Measurements from ENCODE around the gene TRIO.

TRIO gene

DNA sequence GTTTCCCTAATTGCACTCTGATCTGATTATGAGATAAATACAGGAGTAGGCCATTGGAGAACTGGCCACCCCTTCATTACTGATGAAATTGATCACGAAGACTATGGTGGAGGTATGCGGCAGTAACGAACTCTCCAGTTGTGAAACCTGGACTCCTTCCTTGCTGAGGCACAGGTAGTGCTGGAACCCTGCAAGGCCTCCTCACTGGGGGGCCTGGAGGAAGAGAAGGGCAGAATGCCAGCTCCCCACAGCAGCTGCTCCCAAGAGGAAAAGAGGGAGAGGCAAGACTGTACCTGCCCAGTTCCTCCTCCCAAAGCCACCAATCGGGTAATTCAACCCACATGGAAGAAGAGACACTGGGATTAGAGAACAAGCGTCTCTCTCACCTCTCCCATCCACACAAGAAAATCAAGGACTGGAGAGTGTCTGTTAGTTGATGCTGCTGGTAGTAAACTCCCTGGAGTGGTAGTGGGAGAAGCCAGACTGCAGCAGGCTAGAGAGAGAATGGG lies 19.1 kb upstream of the TRIO start:
- no peak for DNase-seq

DNA sequence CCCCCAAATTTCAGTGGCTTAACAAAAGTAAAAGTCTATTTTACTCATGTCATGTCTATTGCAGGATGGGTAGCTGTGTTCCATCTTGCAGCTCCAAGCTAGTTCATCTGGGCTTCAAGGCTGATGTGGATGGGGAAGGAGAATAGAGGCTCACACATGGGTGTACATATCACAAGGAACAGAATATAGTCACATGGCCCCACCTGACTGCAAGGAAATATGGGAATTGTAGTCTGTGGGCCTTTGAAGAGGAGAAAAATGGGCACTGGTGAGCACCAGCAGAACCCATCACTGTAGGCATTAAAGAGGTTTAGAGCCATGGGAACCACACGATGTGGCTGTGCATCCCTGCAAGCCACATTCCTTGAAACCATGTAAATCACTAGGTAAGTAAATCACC lies 17.9 kb upstream of the TRIO start:
- DNase-seq, result no peak

DNA sequence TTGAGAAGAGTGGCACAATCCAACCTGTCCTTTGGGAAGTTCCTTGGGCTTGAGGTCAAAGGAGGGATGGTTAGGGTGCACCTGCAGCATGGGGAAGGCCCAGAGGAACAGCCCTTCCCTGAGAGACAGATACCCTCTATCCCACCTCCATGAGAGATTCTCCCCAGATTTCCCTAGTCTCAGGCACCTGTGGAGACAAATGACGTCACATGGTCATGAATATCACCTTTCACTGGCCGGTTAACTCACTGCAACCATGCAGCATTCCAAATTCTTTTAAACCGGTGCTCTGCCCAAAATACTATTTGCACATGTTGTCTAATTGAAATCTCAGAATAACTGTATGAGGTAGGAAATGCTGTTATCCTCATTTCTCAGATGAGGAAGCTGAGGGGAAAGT lies 15.6 kb upstream of the TRIO start:
- no peak for DNase-seq

DNA sequence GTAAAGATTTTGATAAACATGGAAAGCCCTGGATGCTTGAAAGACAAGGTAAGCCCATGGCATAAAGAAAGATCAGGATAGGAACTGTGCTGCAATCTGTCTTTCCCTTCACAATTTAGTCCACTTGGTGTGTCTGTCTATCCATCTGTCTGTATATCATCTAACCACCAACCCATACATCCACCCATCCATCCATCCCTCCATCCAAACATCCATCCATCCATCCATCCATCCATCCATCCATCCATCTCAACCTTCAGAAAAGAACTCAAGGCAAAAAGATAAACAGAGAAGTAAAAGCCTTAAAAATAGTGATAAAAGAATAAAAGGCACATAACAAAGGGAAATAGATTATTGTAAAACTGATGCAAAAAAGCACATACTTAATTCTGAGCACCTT lies 15.1 kb upstream of the TRIO start:
- no peak for DNase-seq

DNA sequence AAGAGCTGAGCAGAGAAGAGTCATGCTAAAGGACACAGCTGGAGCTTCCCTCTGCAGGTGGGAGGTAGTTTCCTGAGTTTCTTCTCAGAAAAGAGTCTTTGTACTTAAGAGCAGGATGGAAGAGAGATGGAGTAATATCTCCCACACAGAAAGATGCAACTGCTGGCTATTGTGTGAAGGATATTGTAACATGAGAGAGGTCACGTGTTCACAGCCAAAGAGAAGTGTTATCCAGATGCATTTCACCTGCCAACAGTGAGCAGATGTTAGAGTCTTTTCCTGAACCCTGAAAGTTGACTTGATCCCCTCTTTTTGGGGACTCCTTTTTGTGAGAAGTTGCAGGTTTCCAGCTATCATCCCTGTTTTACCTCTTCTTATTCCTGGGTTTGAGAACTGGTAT lies 14.0 kb upstream of the TRIO start:
- DNase-seq, result no peak

DNA sequence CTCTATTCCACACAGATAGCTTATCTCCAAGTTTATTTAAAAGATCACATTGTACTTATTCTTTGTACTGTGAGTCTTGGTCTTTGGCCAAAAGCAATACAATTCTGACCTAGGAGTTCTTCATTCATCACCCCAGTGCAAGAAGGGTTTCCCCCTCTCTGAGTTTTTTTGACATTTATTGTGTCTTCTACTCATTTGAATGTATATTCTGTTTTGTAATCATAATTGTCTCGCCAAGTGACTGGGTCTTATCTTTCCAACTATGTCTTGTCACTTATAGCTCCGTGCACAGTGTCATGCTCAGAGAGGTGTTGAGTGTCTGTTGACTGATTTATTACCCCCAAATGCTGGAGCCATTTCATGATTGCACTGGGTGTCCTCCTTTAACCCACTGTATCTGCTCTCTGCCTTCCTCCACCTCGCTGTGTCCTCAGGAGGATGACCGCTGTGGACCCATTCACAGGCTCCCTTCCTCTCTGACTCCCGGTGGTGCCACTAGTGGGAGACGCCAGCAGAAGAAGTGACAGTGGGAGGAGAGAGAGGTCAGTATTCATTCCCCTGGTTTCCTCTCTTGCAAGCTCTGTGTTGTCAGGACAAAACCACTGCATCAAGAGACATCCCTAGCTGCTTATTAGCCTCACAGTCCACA lies 11.2 kb upstream of the TRIO start:
- no peak for DNase-seq

DNA sequence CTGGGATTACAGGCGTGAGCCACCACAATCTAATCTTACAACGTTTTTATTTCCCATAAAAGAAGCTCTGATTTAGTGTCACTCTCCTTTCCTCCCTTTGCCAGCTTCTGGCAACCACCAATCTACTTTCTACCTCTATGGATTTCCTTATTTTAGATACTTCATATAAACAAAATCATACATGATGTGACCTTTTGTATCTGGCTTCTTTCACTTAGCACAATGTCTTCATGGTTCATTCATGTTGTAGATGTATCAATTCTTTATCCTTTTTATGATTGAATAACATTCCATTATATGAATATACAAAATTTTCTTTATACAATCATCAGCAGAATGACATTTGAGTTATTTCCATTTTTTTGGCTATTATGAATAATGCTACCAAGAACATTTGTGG lies 9.7 kb upstream of the TRIO start:
- DNase-seq, result no peak

DNA sequence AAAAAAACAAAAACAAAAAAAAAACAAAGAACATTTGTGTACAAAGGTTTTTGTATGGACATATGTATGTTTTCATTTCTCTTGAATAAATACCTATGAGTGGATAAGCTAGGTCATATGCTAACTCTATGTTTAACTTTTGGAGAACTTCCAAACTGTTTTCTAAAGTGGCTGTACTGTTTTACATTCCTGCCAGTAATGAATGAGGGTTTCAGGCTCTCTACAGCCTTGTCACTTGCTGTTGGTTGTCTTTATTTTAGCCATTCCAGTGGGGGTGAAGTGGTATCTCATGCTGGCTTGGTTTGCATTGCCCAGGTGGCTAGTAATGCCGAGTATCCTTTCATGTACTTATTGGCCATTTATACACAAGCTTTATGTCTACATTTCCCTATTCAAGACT lies 9.1 kb upstream of the TRIO start:
- no peak for DNase-seq

DNA sequence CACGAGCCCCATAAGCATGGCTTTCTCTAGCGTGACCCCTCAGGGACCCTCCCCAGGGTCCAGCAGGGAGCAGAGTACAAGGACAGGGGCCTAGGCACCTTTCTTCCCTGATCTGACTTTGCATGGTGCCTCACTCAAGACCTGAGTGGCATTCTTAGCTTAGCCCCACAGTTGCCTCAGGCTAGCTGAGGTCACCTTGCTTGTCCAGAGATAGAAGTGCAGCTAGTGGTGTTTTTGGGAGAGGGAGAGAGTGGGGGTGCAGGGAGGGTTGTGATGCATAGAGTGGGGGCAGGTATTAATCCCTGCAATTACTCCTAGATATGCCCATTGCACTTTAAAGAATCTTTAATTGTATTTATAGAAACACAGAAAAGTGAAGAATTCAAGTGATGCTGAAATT lies 8.4 kb upstream of the TRIO start:
- no peak for DNase-seq

DNA sequence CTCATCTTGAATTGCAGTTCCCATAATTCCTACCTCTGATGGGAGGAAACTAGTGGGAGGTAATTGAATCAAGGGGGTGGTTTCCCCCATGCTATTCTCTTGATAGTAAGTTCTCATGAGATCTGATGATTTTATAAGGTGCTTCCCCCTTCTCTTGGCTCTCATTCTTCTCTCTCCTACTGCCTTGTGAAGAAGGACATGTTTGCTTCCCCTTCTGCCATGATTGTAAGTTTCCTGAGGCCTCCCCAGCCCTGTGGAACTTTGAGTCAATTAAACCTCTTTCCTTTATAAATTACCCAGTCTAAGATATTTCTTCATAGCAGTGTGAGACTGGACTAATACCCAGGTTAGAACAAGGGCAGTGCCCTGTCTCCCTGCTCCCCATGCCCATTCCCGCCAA lies 7.5 kb upstream of the TRIO start:
- DNase-seq, result no peak

DNA sequence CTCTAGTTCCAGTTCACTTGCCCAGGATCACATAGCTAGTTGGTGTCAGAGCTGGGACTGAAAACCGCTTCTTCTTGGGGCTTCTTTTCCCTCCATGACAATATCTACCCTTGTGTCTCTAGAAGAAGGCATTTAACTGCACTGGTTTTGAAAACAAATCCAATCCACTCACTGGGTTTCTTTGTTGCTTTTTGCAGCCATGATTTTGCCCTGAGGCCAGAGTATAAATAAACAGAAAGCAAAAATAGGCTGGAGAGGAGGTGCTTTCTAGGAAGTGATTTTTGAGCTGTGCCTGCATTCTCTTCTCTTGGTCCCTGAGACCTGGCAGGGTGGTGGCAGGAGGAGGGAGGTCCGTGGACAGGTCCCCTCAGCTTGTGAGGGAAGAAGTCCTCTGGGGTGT lies 6.9 kb upstream of the TRIO start:
- DNase-seq, result no peak

DNA sequence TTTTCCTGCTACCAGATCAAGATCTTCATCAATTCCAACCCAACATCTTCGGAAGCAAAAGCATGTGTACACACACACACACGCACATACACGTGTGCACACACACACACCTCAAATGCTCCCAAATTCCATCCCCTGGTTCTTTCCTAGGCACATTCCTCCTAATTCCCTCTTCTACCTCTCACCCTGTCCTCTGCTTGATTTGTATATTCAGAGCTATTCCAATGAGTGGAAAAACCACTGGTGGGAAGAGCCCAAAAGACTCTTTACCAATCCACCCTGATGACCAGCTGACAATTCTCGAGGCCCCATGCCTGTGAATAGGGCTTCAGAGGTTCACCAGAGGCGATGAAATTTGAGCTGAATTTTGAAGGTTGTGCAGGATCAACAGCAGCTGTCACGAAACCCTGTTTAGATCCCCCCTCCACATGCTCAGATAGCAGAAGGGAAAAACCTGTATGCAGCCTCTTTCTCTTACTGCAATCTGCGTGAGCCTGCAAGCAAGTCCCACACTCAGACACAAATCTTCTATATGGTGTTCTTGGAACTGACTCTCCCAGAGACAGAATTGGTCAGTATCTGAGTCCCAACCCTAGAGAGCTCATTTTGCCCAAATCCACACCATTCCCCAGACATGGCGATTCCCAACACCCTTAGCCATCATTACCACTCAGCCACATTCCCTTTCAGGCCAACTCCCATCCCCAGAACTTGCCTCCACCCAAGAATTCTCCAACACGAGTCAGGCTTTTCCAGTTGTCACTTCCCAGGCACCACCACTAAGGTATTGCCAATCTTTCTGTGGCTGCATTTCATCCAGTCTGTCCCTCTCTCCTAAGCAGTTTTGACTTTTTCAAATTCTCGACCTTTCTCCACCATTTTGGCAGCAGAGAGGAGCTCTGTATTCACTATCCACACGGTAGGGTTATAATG lies 4.3 kb upstream of the TRIO start:
- DNase-seq, result peak; percentile 92

DNA sequence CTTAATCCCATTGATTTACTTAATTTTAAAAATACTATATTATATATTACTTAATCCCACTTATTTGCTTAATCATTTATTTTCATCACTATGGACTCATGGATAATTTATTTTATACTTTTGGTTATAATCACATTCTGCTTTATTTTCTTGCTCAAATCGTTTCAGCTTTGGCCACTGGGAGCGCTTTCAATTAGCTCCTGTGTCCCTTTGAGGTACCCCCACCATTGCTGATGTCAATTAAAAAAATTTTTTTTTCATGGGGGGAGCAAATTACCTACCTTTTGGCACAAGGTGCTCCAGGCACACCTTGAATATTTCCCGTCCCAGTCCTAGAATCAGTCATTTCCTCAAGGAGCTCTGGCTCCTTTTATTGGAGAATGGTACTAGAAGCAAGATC lies 1.4 kb upstream of the TRIO start:
- no peak for DNase-seq

DNA sequence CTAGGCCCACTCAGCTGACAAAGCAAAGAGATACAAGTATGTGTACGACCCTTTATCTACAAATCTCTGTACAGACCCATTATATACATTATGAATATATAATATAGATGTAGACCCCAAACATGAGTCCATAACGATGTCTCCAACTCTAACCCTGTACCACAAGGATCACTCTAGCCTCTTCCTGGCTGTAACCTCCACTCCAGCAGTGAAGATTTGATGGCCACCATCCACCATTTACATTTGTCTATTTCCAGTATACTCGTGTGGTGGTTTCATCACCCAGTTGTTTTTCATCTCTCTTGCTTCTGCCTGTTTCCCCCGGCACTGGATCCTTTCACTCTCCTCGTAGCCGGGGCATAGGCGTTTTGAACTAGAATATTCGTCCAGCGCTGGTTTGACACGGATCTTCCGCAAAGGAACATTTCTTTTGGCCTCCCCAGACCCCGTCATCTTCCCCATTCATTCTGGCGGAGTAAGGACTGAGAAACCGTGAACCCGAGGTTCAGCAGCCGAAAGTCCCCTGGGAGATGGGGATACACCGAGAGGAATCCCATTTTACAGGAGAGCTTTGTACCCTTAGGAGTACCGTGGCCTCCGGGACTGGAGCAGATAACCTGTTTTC lies 828 bp upstream of the TRIO start:
- no peak for DNase-seq

DNA sequence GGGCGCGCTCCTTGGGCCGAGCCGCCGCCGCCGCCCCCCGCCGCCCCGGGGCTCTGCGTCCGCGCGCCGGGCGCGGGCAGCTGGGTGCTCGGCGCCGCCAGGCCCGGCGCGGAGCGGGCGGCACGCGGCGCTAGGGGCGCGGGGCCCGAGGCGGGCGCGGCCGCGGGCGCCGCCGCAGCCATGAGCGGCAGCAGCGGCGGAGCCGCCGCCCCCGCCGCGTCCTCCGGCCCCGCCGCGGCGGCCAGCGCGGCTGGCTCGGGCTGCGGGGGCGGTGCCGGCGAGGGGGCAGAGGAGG lies 351 bp downstream of the TRIO start:
- DNase-seq, result no peak

DNA sequence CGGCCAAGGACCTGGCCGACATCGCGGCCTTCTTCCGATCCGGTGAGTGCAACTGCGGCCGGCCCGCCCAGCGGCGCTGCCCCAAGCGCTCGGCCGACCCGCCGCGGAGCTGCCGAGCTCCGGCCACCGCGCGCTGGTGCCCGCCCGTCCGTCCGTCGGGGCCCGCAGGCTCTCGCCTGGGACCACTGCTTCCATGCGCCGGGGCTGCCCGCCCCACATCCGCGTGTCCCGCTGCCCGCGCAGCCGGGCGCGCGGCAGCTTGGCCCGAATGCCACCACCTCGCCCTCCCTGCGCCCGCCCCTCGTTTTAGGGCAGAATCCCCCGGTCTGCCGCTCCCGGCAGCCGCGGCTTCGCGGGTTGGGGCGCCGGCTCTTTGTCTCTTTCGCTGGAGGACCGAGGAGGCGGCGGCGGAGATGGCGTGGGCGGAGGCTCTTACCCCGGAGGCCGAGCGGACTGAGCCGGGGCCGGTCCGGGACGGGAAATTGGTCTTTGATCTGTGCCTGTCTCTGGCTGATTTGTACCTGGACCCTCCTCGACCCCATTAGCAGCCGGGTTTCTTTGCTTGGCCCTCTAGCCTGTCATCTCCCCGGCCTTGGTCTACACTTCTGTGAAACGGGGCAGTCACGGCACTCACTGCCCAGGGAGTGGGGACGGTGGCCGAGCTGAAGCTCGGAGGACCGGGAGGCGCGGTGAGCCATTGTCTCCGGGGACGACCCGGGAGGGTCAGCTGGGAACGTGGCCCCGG lies 871 bp downstream of the TRIO start:
- no peak for DNase-seq

DNA sequence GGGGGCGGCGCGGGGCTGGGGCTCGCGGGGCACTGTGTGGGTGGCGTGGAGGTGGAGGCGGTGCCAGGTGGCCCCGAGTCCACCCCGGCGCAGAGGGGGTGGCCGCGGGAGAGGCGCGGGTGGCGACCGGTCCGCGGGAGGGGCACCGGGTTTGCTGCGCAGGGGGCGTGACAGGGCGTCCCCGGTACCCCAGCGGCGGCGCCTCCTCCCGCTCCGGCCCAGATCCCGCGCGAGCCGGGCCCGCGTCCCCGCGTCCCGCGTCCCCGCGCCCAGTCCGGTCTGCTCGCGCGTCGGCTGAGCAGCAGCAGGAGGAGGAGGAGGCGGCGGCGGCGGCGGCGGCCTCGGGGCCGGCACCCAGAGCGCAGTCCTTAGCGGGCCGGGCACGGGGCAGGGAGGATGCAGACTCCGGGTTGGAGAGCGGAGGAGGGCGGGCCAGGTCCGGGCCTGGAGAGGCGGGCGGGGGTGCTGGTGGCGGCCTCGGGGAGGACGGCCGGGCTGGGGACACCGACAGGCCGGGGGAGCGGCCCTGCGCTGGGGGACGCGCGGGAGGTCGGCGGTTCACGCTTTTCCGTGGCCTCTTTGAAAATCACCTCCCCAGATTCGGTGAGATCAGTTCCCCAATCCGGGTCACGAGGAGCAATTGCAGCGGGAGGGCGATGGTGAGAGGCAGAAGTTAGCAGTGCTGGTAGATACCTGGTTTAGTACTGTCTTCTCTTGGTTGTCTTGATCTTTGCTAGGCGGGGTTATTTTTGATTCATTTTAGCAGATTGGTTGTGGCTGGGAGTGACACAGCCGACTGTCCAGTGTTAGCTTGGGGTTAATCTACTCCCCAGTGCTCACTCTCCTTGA lies 1.7 kb downstream of the TRIO start:
- peak; percentile 53 for DNase-seq

DNA sequence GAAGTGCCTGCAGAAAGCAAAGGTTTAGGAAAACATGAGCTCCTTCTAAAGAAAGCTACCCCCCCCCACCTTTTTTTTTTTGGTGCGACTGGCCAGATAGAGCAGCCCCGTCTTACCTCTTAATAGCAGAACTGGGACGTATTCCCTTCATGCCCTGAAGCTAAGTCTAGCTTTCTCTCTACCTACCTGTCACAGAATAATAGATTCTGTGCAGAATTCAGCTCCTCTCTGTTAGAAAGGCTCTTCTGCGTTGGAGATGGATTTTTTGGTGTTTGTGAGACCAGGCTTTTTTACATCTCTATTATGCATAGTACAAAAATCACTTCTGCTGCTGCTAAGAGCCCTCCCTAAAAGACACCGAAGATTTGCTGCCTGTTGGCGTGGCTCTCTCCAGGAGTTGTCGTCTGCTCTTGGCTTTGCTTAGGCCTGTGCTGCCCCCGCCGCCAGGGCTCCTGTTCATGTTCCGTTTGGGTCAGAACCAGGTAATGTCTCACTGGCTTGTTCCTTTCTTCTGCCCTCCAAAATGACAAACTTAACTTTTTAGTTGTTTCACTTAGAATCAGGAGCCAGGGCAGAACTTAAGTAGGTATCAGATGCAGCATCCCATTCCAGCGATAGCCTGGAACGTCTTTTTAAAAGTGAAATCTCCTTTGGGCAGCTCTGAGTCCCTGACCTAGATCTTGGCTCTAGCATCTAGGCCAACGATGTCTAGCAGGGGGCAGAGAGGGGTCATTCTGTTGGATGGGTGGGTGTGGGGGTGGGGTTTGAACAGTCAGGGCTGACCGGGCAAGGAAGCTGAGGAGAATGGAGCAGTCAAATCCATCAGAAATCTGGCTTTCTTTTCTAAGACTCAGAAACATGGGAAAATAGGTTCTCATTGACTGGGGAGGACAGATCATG lies 2.5 kb downstream of the TRIO start:
- DNase-seq, result no peak

DNA sequence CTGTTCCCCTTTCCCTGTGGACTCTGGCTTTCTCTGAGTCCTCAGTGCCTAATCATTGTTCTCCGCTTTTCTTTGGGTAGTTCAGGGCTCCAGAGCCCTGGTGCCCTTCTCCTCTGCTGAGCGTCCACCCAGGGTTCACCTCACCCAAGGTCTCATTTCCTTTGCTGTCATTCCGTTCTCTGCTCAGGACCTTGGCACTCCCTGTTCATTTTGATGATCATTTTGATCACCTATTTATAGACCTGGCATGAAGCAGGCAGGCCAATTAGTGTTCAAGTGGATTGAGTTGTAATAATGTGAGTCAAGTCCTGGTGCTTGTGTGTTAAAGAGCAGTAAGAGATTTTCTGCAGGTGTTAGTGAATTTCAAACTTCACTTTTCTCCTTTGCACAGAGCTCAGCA lies 3.6 kb downstream of the TRIO start:
- DNase-seq, result no peak

DNA sequence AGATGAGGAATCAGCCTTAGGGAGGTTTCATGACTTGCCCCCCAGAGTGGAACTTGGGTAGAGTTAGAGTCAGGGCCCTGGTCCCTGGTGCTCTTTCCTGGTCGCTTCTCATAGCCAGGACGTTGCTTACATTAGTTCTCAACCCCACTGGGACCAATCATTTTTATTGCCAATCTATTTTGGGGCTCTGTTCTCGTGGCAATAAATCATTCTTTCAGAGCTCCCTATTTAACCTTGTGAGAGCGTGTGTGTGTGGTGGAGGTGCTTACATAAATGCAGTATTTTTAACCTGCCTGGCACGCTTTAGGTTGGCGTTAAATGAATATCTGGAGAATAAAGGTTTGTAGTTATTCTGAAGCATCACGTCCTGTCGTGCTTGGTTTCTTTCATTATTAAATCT lies 4.1 kb downstream of the TRIO start:
- DNase-seq, result no peak

DNA sequence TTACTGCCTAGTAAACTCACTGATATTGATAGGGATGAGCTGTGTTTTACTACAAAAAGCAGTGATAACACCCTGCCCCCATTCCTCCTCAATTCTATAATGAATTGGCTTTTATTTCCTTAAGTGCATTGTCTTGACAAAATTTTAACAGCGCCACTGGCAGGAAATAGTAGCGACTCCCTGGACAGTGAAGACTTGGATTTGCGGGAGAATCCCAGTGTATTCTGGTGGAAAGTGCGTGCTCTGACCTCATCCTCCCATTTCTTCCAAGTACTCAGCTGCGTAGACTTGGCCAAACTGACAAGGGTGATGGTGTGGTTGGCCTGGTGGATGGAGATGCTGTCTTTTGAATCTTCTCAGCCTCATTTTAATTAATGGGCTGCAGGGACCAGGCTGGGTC lies 5.3 kb downstream of the TRIO start:
- no peak for DNase-seq

Data from DMS 273 treated with DMSO at 0.1 percent for 48 hours (cell line).